Renal pelvis (tissue), 4 donors: Measurements from ENCODE around the gene MS4A10. TPM values are rescaled to one million over a fixed set of nuclear protein-coding genes. Genes with fewer than 3 reads are reported as not detected.
"Not testable (repeated sequence)": the region's sequence is repeated elsewhere in the genome, so short reads cannot be mapped to it uniquely, and the experiment has no call there.

Experiments
- DNase-seq: peaks from one replicate; pipeline ENCODE4 v3.0.0-alpha.2; 2013
- polyA plus RNA-seq, 3 donors: library from polyadenylated mRNA; unstranded; fragments of 120-200 nt; gene quantifications; one replicate each; pipeline ENCODE4 v1.2.1, GENCODE V29; 2013; ENCODE audit not compliant: insufficient read length in 3 of 3

The MS4A10 gene
- polyA plus RNA-seq, 3 donors: 0.10 to 0.24 (median 0.12) TPM

GRCh38 chr11:60786811-60787567 is 1.9 kb downstream of the MS4A10 start:
- no peak for DNase-seq

DNA sequence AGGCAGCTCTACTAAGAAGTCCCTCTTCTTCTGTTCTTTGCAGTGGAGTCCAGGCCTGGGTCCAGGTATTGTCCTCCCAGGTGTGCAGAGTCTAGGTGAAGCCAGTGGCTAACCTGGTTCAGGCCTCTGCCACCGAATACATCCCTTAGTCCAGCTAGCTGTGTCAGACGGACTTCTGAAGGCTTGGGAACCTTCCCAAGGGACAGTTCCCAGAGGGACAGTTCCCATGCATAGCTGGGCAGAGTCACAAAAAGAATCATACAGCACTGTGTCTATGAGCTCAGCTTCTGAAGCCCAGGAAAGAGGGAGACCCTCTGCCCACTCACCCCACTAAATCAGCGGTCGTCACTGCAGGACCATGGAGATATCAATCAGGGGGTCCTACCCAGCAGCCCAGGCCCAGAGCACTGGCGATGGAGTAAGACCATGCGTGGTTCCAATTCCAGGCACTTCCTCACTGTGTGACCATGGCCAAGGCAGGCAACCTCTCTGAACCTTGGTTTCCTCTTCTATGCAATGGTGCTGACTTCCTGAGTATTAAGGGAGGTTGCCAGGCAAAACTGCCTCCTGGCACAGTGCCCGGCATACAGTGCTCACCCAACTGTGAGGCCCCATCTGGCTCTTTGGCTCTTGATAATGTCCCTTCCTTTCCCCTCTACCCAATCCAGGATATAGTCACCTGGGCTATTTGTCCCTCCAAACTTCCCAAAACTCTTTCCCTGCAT is 3.4 kb downstream of the MS4A10 start:
- DNase-seq: no peak

DNA sequence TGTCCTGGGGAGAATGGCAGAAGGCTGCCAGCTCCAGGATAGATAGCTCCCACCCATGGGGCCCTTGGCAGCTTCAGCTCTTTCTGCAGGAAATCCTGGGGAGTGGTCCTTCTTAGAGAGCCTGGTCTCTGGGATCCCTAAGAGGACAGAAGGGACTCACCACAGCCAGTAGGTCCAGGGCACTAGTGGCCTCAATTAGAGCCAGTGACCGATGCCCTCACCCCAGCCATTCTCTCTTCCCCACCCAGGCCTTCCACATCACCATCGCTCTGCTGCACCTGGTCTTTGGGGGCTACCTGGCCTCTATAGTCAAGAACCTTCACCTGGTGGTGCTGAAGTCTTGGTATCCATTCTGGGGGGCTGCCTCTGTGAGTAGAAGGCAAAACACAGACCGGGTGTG is 5.6 kb downstream of the MS4A10 start:
- no peak for DNase-seq

DNA sequence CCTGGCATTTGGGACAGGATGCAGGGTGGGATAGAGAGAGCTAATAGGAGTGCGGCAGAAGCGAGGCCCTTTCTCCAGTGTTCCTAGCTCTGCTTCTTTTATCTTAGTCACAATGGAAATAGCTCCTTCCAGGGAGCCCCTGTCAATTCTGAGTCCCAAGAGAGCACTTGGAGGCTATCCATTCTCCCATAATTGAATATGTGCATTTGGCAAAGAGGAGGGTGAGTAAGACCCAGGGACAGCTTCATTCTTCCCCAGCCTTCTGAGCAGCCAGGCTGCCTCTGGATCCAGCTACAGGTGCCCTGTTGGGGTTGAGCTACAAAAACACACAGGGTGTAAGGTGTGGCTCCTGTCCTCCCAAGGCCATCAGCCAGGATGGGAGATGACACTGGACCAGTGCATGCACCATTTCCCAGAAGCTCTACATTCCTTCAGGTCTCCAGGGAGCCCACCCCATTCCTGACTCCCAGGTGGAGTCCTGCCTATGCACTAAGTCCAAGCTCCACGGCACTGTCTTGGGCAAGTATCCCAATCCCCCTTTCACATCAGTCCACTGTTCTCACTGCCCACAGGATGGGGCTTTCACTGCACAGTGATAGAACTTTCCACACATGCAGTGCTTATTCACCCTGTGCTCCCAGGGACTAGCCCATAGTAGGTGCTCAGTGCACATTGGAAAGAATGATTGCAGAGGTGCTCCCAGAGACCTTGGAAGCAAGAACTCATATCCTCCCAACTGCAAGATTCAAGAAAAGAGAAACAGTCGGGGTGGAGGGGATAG is 6.2 kb downstream of the MS4A10 start:
- no peak for DNase-seq

GRCh38 chr11:60792521-60792920 is 7.4 kb downstream of the MS4A10 start:
- DNase-seq: no peak

DNA sequence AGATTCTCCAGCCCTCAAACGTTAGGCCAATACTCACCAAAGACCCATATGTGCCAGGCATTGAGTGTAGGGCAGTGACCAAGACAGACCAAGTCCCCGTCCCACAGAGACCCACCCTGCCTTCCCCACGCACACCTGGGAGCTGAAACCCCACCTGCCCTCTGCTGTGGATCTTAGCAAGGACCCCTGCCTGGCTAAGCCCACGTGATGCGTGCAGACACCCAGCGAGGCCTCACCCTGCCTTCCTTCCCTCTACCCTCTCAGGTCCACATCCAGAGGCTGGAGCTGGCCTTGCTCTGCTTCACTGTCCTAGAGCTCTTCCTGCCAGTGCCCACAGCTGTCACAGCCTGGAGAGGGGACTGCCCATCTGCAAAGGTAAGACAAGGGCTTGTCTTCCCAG is 10.2 kb downstream of the MS4A10 start:
- no peak for DNase-seq

GRCh38 chr11:60797846-60798630 is 12.9 kb downstream of the MS4A10 start:
- no peak for DNase-seq

- DNase-seq: no peak
Observed at GRCh38 chr11:60798631-60799030, 13.5 kb downstream of the MS4A10 start.

DNA sequence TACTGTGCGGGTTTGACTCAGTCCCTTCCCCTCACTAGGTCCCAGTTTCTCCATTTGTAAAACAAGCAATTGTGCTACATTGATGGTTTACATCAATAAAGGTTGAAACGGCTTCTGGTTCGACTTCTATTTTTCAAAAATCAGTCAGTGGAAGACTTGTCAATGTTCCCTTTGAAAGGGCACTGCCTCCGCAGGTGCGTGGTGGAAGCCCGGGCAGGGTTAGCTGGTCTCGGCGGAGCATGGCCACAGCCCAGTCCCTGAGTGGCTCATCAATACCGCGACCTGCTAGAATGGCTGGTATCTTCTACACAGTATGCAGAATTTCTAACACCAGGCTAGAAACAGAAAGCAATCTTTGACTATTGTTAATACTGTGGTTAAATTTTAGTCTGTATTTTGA is 16.1 kb downstream of the MS4A10 start:
- no peak for DNase-seq

DNA sequence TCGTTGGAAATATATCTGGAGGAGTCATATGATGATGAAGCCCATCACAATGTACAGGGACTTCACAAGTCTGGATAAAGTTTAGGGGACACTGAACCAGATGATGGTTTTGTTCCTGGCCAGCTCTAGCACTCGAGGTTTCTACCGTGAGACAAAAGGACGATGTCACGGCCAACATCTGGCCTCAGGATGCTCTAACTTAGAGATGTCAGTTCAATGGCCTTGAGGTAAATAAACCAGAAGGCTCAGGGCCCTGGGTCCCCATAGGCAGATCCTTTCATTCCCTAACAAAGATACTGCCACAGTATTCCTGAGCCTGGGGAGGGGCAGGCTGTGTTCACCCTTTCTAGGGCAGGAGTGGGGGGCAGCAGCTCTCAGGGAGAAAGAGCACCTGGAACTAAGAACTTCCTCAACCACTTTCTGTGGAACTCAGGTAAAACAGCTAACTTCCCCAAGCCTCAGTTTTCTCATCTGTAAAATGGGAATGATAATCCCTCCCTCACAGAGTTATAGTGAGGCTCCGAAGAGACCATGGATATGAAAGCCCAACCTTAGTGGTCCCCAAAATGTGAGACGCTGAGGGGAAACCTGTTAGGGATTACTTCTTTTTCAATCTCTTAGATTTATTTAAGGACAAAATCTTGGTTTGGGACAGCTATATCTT is 18.3 kb downstream of the MS4A10 start:
- no peak for DNase-seq

- no peak for DNase-seq
Observed at GRCh38 chr11:60809249-60809648, 24.1 kb downstream of the MS4A10 start.

GRCh38 chr11:60809691-60810090 is 24.6 kb downstream of the MS4A10 start:
- DNase-seq: no peak

DNA sequence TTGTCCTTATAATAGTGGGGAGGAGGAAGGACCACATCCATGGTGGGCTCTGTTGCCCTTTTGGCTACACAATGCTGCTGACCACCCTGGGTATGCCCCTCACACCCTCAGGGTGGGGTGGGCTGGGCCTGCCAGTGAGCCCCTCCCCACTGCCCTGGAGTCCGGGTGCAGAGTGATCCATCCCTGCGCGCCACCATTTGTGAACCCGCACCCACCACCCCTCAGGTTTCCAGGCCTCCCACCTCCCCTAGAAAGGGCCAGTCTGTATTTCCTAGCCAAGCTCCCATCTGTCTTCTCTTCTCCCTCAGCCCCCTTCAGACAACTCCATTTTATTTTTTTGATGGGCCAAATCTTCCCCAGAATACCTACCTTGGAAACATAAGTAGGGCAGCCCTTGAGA is 25.0 kb downstream of the MS4A10 start:
- no peak for DNase-seq

- DNase-seq: no peak
Observed at GRCh38 chr11:60810569-60810968, 25.4 kb downstream of the MS4A10 start.

GRCh38 chr11:60813324-60813723 is 28.2 kb downstream of the MS4A10 start:
- DNase-seq: no peak

DNA sequence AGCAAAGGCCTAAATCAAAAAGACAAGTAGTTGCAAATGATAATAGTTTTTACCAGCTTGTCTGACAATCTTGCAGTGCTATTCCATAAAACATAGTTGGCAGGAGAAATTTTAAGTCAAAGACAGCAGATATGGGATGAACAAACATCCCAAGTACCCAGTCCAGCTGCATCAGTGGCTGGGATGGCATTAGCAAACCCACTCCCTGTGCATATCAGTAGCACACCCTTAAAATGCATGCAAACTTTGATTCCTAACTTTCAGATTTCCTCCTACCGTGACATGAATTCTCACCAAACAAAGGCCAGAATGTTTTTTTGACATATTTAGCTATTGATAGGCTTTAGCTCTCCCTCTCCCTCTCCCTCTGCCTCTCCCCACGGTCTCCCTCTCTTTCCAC is 29.0 kb downstream of the MS4A10 start:
- no peak for DNase-seq

DNA sequence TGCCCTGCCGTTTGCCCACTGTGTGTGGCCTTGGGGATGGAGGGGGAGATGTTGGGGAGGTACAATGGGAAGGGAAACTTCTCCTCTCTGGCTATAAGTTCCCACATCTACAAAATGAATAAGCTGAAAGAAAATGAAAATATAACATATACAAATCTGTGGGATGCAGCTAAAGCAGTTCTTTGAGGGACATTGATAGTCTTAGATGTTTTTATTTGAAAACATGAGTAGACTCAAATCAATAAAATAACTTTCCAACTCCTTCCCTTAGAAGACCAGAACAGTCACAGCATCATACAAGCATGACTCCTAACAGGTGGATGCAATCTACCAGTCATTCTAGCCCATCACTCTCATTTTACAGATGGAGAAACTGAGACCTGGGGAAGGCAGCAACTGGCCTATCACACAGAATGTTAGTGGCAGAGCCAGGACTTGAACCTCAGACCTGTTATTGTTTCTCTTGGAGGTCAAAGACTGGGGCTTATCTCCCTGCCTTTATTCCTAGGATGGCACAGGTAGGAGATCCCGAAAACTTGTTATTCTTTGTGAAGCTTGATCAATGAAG is 31.5 kb downstream of the MS4A10 start:
- no peak for DNase-seq

DNA sequence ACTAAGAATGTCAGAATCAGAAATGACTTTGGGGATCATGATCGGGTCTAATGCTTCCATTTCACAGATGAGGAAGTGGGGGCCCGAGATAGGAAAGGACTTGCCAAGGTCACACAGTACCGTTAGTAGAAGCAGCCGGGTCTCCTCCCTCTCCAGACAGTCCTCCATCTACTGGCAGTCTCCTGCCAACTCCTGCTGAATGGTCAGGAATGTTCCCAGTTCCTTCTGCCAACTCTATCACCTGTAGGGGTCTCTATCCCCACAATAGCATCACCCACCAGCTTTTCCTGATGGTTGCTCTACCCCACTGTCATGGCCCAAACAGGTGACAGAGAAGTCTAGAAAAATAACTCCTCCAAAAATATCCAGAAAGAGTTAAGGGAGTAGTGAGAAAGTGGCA is 32.9 kb downstream of the MS4A10 start:
- no peak for DNase-seq

DNA sequence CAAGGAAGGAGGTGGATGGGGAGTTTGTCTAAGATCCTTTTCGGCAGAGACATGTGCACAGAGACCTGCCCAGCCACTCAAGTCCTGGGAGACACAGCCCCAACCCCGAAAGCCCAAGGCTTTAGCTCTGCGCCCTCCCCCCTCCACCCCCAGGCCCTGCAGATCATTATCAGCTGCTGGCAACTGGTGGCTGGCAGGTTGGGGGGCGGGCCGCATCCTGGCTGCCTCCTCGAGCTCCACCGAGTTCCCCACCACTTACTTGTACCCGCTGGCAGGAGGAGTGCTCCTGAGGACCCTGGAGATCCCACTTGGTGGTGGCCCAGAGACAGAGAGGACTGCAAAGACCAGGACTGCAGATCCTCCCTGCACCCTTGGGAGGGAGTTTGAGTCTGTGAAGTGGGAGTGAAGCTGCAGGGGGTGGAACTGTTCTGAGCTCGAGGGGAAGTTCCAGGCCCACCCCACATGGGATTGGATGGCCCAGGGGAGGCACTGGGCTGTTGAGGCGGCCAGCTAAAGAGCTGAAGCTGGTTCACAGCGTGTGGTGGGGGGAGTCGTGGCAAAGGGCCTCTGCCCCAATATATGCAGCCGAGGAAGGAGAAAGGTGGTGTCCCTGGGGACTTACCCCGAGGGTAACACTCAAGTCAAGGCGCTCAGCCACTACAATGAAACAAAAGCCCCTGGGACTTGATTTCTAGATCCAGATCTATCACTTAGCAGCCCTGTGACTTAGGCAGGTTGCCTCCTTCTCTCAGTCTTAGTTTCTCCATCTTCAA is 36.9 kb downstream of the MS4A10 start:
- no peak for DNase-seq

DNA sequence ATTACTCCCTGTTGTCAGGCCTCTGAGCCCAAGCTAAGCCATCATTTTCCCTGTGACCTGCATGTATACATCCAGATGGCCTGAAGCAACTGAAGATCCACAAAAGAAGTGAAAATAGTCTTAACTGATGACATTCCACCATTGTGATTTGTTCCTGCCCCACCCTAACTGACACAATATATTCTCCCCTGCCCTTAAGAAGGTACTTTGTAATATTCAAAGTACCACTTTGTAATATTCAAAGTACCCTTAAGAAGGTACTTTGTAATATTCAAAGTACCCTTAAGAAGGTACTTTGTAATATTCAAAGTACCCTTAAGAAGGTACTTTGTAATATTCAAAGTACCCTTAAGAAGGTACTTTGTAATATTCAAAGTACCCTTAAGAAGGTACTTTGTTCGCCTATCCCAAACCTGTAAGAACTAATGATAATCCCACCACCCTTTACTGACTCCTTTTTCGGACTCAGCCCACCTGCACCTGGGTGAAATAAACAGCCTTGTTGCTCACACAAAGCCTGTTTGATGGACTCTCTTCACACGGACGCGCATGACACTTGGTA is 38.7 kb downstream of the MS4A10 start:
- DNase-seq: not testable (repeated sequence)
